Uterus (tissue), 4 donors: ENCODE results near the gene WWP2. TPM values are rescaled to one million over a fixed set of nuclear protein-coding genes. Genes with fewer than 3 reads are reported as not detected.
"Not testable (repeated sequence)": the region's sequence is repeated elsewhere in the genome, so short reads cannot be mapped to it uniquely, and the experiment has no call there.

ENCODE experiments used
- DNase-seq, 2 donors: peaks; one replicate each; pipeline ENCODE4 v3.0.0-alpha.2; 2019 to 2020
- H3K27ac ChIP-seq, 2 donors: fragments of 200-600 bp; sonication (generic); 1 replicate in 1 of 2; 2 replicates in 1 of 2; pipeline ENCODE4 v1.5.1; 2016 to 2018
- H3K27me3 ChIP-seq, 2 donors: fragments of 200-600 bp; sonication (generic); one replicate each; pipeline ENCODE4 v1.5.1; 2018 to 2019; ENCODE audit warnings: control low read depth in 1 of 2
- H3K36me3 ChIP-seq, 2 donors: fragments of 200-600 bp; sonication (generic); one replicate each; pipeline ENCODE4 v1.5.1; 2019; ENCODE audit warnings: control low read depth in 1 of 2
- H3K4me1 ChIP-seq, 2 donors: fragments of 200-600 bp; sonication (generic); one replicate each; pipeline ENCODE4 v1.5.1; 2018 to 2019; ENCODE audit warnings: control low read depth in 1 of 2
- H3K4me3 ChIP-seq, 2 donors: fragments of 200-600 bp; sonication (generic); 1 replicate in 1 of 2; 2 replicates in 1 of 2; pipeline ENCODE4 v1.5.1; 2018 to 2019; ENCODE audit warnings: mild to moderate bottlenecking in 1 of 2
- H3K9me3 ChIP-seq, 2 donors: fragments of 200-600 bp; sonication (generic); one replicate each; pipeline ENCODE4 v1.5.1; 2019; ENCODE audit warnings: control low read depth in 1 of 2
- POLR2A ChIP-seq, 2 donors: fragments of 450-650 bp; IDR thresholded peaks; one replicate each; pipeline ENCODE4 v1.6.1; 2016; ENCODE audit warnings: antibody characterized with exemption in 2 of 2, mild to moderate bottlenecking in 1 of 2, moderate library complexity in 1 of 2
- intact Hi-C: fragments of 100-400 bp; cut with DNase I; formaldehyde crosslinking; loops from one replicate; pipeline ENCODE4 v1.15.1; 2023; ENCODE audit warnings: low total_unique reads
- total RNA-seq, 4 donors: library from RNA; depleted of rRNA in 3 of 4; stranded (reverse); fragments of >200 nt in 3 of 4; gene quantifications; one replicate each; pipeline versions ENCODE4 v1.1.0 to v1.2.4, GENCODE V29; 2014 to 2023
- TF ChIP-seq, protein P1 (sequence below), 4 experiments: fragments of 200-600 bp in 2 of 4; fragments of 450-650 bp in 2 of 4; sonication (generic) in 2 of 4; IDR thresholded peaks; one replicate each; pipeline ENCODE4 v1.5.1; 2016 to 2019; ENCODE audit warnings: antibody characterized with exemption in 4 of 4, mild to moderate bottlenecking in 2 of 4, moderate library complexity in 1 of 4
- donor health status: DM: yes; HTN: yes; CAD: no.

The WWP2 gene
- total RNA-seq, 4 donors from 2014 or later: 12.8 to 57.9 (median 32.4) TPM

DNA sequence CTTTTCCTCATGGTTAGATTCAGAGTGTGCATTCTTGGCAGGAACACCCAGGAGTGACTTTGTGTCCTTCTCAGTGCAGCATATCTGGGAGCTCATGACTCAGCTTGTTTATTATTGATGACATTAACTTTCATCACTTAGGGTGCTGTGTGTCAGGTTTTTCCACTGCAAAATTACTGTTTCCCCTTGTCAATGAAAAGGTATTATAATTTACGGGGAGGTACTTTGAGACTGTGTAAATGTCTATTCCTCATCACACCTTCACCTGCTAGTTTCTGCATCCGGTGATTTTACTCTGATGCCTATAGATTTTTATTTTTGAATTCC, 50.5 kb downstream of the WWP2 start:
- intact Hi-C loops: no loop called here

DNA sequence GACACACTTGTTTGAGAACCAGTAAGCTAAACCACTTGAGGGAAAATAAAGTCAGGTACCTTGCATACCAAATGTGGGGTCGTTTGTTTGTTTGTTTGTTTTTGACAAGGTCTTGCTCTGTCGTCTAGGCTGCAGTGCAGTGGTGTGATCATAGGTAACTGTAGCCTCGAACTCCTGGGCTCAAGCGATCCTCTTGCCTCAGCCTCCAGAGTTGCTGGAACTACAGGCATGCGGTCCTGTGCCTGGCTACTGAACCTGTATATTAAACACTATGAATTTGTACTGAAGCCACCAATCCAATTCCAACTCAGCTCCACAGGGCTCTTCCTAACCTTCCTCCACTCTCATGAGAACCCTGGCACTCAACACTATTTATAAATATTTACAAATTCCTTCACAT, 51.9 kb downstream of the WWP2 start:
- H3K27me3 ChIP-seq: no peaks in the 10 kb centered on the region
- H3K4me3 ChIP-seq: no peak overlapping the region
- H3K27ac ChIP-seq: no peak overlapping the region
- intact Hi-C loops: no loop called here
- no peak for DNase-seq
- H3K36me3 ChIP-seq: no peaks in the 10 kb centered on the region
- TF ChIP-seq, protein P1, sequence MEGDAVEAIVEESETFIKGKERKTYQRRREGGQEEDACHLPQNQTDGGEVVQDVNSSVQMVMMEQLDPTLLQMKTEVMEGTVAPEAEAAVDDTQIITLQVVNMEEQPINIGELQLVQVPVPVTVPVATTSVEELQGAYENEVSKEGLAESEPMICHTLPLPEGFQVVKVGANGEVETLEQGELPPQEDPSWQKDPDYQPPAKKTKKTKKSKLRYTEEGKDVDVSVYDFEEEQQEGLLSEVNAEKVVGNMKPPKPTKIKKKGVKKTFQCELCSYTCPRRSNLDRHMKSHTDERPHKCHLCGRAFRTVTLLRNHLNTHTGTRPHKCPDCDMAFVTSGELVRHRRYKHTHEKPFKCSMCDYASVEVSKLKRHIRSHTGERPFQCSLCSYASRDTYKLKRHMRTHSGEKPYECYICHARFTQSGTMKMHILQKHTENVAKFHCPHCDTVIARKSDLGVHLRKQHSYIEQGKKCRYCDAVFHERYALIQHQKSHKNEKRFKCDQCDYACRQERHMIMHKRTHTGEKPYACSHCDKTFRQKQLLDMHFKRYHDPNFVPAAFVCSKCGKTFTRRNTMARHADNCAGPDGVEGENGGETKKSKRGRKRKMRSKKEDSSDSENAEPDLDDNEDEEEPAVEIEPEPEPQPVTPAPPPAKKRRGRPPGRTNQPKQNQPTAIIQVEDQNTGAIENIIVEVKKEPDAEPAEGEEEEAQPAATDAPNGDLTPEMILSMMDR (IDR thresholded peaks at IDR 0.05): no peak
- no peak for TF ChIP-seq POLR2A (IDR thresholded peaks at IDR 0.05)
- H3K4me1 ChIP-seq: no peaks in the 10 kb centered on the region
- no peaks in the 10 kb centered on the region for H3K9me3 ChIP-seq

More for the DNA sequence above, 50.5 kb downstream of the WWP2 start:
- Histone ChIP-seq H3K27ac (no peak overlapping the region), H3K4me1 (no peaks in the 10 kb centered on the region), H3K36me3 (no peaks in the 10 kb centered on the region), H3K4me3 (no peak overlapping the region), H3K27me3 (no peaks in the 10 kb centered on the region), H3K9me3 (no peaks in the 10 kb centered on the region)
- DNase-seq: no peak
- TF ChIP-seq POLR2A (IDR thresholded peaks at IDR 0.05): no peak
- TF ChIP-seq, protein P1 (IDR thresholded peaks at IDR 0.05): no peak

DNA sequence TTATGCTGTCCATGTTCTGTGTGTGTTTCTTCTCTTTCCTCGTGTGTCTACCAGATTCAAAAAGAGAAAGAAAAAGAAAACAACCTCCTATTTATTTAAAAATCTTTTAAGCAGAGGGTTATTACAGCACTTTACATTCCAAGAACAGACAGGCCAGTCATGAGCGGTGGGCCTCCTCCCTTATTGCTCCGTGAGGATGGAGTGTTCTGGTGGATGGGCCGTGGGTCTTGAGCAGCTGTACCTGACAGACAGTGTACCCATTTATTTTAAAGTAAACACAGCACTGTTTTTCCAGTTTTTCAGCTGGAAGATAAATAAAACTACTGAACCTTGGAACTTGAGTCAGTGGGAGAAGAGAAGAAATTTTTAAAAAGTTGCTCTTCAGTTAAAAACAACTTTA, 52.4 kb downstream of the WWP2 start:
- no peak for DNase-seq
- Histone ChIP-seq H3K27ac (no peak overlapping the region), H3K27me3 (no peaks in the 10 kb centered on the region), H3K4me1 (no peaks in the 10 kb centered on the region), H3K9me3 (no peaks in the 10 kb centered on the region), H3K4me3 (no peak overlapping the region), H3K36me3 (no peaks in the 10 kb centered on the region)
- TF ChIP-seq POLR2A (IDR thresholded peaks at IDR 0.05): no peak
- TF ChIP-seq, protein P1 (IDR thresholded peaks at IDR 0.05): no peak
- intact Hi-C loops: no loop called here

DNA sequence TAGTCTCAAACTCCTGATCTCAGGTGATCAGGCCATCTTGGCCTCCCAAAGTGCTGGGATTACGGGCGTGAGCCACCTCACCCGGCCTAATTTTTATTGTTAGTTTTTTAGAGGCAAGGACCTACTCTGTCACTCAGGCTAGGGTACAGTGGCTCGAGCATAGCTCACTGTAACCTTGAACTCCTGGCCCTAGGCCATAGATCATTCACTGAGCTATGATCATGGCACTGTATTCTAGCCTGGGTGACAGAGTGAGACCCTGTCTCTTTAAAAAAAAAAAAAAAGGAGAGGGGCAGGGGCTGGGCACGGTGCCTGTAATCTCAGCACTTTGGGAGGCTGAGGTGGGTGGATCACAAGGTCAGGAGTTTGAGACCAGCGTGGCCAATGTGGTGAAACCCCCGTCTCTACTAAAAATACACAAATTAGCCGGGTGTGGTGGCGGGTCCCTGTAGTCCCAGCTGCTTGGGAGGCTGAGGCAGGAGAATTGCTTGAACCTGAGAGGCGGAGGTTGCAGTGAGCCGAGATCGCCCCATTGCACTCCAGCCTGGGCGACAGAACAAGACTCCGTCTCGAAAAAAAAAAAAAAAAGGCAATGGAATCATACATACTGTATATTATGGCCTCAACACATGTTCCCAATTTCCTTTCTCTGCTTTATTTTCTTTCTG, 53.2 kb downstream of the WWP2 start:
- H3K4me1 ChIP-seq, H3K9me3 ChIP-seq, intact Hi-C loops, H3K27ac ChIP-seq, H3K36me3 ChIP-seq, DNase-seq, H3K4me3 ChIP-seq, H3K27me3 ChIP-seq: not testable (repeated sequence)

DNA sequence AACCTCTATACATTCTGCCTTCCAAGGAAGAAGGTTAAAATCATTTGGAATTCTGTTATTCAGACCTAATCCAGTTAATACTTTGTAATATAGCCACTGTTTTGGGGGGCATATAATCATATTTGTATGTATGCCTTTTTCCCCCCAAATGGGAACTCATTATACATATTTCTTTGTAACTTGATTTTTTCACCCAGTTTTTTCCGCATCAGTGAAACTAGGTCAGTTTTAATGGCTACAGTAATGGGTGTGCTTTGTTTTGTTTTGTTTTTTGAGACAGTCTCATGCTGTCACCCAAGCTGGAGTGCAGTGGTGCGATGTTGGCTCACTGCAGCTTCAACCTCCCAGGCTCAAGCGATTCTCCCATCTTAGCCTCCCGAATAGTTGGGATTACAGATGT, 54.9 kb downstream of the WWP2 start:
- H3K27ac ChIP-seq: no peak overlapping the region
- no peaks in the 10 kb centered on the region for H3K9me3 ChIP-seq

DNA sequence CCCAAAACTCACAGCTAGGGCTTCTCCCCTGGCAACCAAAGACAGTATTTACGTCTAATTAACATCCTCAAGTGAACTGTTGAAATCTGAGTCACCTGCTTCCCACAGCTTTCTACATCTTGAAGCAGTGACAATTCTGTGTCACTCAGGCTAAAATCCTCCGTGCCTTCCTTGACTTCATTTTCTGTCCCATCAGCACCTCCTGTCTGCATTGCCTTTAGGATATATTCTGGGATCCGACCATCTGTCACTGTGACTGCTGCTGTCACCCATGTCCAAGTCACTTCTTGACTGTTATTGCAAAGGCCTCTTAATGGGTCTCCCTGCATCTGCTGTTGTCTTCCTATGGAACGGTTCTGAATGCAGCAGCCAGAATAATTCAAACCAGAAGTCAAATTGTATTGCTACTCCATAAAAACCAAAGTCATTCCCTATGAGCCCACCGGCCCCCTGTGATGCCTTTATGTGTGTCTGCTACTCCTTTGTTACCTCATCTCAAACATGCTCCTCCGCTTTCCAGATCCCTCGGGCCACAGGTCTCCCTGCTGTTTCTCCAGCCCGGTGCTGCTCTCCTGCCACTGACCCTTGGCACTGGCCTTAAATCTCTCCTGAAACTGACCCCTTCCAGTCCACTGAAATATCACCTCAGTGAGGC, 56.9 kb downstream of the WWP2 start:
- no peak overlapping the region for H3K27ac ChIP-seq
- no peak overlapping the region for H3K4me3 ChIP-seq
- TF ChIP-seq, protein P1 (IDR thresholded peaks at IDR 0.05): no peak
- TF ChIP-seq POLR2A (IDR thresholded peaks at IDR 0.05): no peak
- no peaks in the 10 kb centered on the region for H3K4me1 ChIP-seq
- H3K36me3 ChIP-seq: no peaks in the 10 kb centered on the region
- H3K9me3 ChIP-seq: no peaks in the 10 kb centered on the region
- no peaks in the 10 kb centered on the region for H3K27me3 ChIP-seq
- intact Hi-C loops: no loop called here
- DNase-seq: no peak

More for the DNA sequence above, 54.9 kb downstream of the WWP2 start:
- intact Hi-C loops: no loop called here
- DNase-seq: no peak
- Histone ChIP-seq H3K36me3 (no peaks in the 10 kb centered on the region), H3K4me1 (no peaks in the 10 kb centered on the region), H3K27me3 (no peaks in the 10 kb centered on the region), H3K4me3 (no peak overlapping the region)
- no peak for TF ChIP-seq POLR2A (IDR thresholded peaks at IDR 0.05)
